ENCODE results near the gene TGFBR1.

TGFBR1 gene

GRCh38 chr9:99142275-99142674 is 37.4 kb downstream of the TGFBR1 start:
- TF ChIP-seq, protein P1, sequence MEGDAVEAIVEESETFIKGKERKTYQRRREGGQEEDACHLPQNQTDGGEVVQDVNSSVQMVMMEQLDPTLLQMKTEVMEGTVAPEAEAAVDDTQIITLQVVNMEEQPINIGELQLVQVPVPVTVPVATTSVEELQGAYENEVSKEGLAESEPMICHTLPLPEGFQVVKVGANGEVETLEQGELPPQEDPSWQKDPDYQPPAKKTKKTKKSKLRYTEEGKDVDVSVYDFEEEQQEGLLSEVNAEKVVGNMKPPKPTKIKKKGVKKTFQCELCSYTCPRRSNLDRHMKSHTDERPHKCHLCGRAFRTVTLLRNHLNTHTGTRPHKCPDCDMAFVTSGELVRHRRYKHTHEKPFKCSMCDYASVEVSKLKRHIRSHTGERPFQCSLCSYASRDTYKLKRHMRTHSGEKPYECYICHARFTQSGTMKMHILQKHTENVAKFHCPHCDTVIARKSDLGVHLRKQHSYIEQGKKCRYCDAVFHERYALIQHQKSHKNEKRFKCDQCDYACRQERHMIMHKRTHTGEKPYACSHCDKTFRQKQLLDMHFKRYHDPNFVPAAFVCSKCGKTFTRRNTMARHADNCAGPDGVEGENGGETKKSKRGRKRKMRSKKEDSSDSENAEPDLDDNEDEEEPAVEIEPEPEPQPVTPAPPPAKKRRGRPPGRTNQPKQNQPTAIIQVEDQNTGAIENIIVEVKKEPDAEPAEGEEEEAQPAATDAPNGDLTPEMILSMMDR (IDR thresholded peaks at IDR 0.05), result no peak

GRCh38 chr9:99143655-99144054 is 38.7 kb downstream of the TGFBR1 start:
- TF ChIP-seq, protein P1 (IDR thresholded peaks at IDR 0.05), result no peak

DNA sequence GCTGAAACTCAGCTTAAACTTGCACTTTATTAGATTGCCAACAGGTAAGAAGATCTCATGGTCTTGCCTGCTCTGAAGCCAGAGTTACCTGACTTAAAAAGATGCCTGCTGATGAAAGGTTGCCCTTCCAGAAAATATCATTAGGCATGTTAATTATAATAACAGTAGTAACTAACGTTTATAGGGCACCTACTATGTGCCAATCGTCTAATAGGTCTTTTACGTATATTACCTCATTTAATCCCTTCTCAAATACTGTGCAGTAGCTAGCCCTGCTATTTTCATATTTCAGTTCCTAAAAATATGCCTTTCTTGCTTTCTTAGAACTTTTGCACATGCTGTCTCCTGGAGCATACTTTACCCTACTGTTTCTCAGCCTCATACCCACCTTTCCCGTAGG is 40.1 kb downstream of the TGFBR1 start:
- TF ChIP-seq, protein P1 (IDR thresholded peaks at IDR 0.05), result no peak

DNA sequence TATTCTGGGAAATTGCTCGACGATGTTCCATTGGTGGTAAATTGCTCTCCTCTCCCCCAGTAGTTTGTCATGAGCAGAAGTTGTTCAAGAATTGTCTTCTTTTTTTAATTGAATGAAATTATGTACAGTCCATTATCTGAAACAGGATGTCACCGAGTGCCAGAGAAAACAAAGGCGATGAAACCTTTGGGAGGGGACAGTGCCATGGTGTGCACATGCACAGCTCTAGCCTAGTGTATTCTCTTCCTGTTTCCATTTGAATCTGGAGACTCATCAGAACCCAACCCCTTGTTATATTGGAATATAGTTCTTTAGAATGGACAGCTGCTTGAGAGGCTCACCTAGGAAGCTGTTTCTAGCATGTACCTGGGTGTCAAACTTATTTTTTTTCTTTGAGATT is 41.7 kb downstream of the TGFBR1 start:
- TF ChIP-seq, protein P1 (IDR thresholded peaks at IDR 0.05), result no peak

DNA sequence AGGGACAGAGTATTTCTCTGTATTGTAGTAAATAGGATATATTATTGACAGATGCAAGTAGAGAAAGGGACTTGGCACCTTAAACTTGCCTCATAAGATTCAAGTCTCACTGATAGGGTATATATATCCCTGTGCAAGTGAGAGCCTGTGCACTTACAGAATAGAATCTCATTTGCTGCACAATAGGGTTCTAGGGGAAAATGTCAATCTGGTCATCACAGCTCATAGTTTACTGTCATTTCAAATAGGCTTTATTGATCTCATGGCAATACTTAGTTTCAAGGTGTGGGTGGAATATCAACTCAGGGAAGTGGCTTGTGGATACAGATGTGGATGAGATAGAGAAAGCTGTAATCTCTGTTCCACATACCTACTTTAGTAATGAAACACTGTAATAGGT is 42.3 kb downstream of the TGFBR1 start:
- TF ChIP-seq, protein P1 (IDR thresholded peaks at IDR 0.05), result no peak

- TF ChIP-seq, protein P1 (IDR thresholded peaks at IDR 0.05), result no peak
Measured at GRCh38 chr9:99150451-99151171, 45.7 kb downstream of the TGFBR1 start.

DNA sequence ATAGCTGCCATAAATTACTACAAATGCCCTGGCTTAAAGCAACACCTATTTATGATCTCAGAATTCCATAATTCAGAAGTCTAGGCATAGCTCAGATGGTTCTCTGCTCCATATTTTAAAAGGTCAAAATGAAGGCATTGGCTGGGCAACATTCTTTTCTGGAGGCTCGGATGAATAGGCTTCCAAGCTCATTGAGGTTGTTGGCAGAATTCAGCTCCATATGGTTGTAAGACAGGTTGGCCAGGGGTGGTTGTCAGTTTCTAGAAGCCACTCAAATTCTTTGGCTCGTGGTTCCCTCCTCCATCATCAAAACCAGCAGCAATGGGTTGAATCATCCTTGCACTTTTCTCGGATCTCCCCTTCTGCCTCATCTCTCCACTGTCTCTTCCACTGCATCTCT is 49.4 kb downstream of the TGFBR1 start:
- TF ChIP-seq, protein P1 (IDR thresholded peaks at IDR 0.05), result no peak

- TF ChIP-seq, protein P1 (IDR thresholded peaks at IDR 0.05), result no peak
Measured at GRCh38 chr9:99155736-99156135, 50.8 kb downstream of the TGFBR1 start.
